H1 (cell line): Measurements from ENCODE around the gene UNC13C. TPM values are rescaled to one million over a fixed set of nuclear protein-coding genes. Genes with fewer than 3 reads are reported as not detected.

Experiments used
- CTCF ChIA-PET: fragments of 300-600 bp; sonication (Branson Sonifier 250); formaldehyde crosslinking; loops from one replicate; lab custom pipeline; 2021; ENCODE audit not compliant: partially characterized antibody; lab: Charles Lee
- POLR2A ChIA-PET: fragments of 300-600 bp; sonication (Branson Sonifier 250); formaldehyde crosslinking; loops from one replicate; lab custom pipeline; 2021; ENCODE audit warnings: inconsistent platforms; ENCODE audit not compliant: partially characterized antibody; lab: Charles Lee
- DNase-seq, 2 experiments: peaks; one replicate each; pipeline versions ENCODE4 v3.0.0 to v3.0.0-alpha.2; 2010 to 2022; ENCODE audit warnings: low spot score in 2 of 2, low read depth in 1 of 2, mixed read lengths in 1 of 2
- FAIRE-seq: peaks from 2 replicates; lab custom pipeline; 2011; peaks lifted over from hg19 to GRCh38; lab: Jason Lieb, UNC
- H2AFZ ChIP-seq: 2 replicates; pipeline ENCODE4 v1.8.1; 2012; ENCODE audit warnings: low read length, inconsistent platforms
- H2AK5ac ChIP-seq: 2 replicates; pipeline ENCODE4 v1.6.1; 2013; ENCODE audit warnings: low read depth, low read length
- H2BK120ac ChIP-seq: replicated peaks from 2 replicates; pipeline ENCODE3; 2013; ENCODE audit warnings: low read depth, low read length, inconsistent platforms
- H2BK12ac ChIP-seq: 2 replicates; pipeline ENCODE4 v1.6.1; 2013; ENCODE audit warnings: low read depth, low read length
- H2BK15ac ChIP-seq: 2 replicates; pipeline ENCODE4 v1.6.1; 2013; ENCODE audit warnings: low read length
- H2BK20ac ChIP-seq: 2 replicates; pipeline ENCODE4 v1.6.1; 2013; ENCODE audit warnings: low read length
- H2BK5ac ChIP-seq: 2 replicates; pipeline ENCODE4 v1.6.1; 2013; ENCODE audit warnings: low read depth, low read length
- H3K14ac ChIP-seq: 2 replicates; pipeline ENCODE4 v1.6.1; 2013; ENCODE audit warnings: inconsistent platforms; ENCODE audit not compliant: insufficient read length
- H3K18ac ChIP-seq: 2 replicates; pipeline ENCODE4 v1.6.1; 2013; ENCODE audit warnings: low read length; ENCODE audit errors: extremely low read depth
- H3K23ac ChIP-seq: 2 replicates; pipeline ENCODE4 v1.6.1; 2013; ENCODE audit warnings: inconsistent platforms; ENCODE audit not compliant: insufficient read length
- H3K23me2 ChIP-seq: 2 replicates; pipeline ENCODE4 v1.6.1; 2013; ENCODE audit warnings: low read depth, low read length
- H3K27ac ChIP-seq: 2 replicates; pipeline ENCODE4 v1.6.1; 2011; ENCODE audit warnings: low read depth, low read length, inconsistent platforms
- H3K27me3 ChIP-seq, 4 experiments: replicated peaks in 1 of 4; 1 replicate in 1 of 4; 2 replicates in 3 of 4; pipeline versions ENCODE4 v1.6.1 to v1.8.1; 2011 to 2013; ENCODE audit warnings: low read length in 3 of 4, mild to moderate bottlenecking in 3 of 4, inconsistent platforms in 2 of 4, mixed read lengths in 2 of 4, moderate library complexity in 1 of 4; ENCODE audit not compliant: control insufficient read depth in 3 of 4, insufficient read depth in 3 of 4; ENCODE audit errors: extremely low read depth in 1 of 4
- H3K36me3 ChIP-seq, 4 experiments: 2 replicates each; pipeline versions ENCODE4 v1.6.1 to v1.8.1; 2011 to 2013; ENCODE audit warnings: mild to moderate bottlenecking in 4 of 4, low read length in 3 of 4, moderate library complexity in 2 of 4, control low read depth in 1 of 4, inconsistent platforms in 1 of 4; ENCODE audit not compliant: insufficient read depth in 4 of 4, control insufficient read depth in 2 of 4
- H3K4ac ChIP-seq: replicated peaks from 2 replicates; pipeline ENCODE3; 2013; ENCODE audit warnings: low read length, low read depth, mixed read lengths, inconsistent platforms; ENCODE audit not compliant: insufficient read length
- H3K4me1 ChIP-seq, 4 experiments: replicated peaks in 1 of 4; 1 replicate in 1 of 4; 2 replicates in 3 of 4; pipeline versions ENCODE4 v1.6.1 to v1.8.1; 2011 to 2013; ENCODE audit warnings: low read length in 3 of 4, inconsistent platforms in 2 of 4, mixed read lengths in 1 of 4; ENCODE audit not compliant: insufficient read depth in 4 of 4, control insufficient read depth in 3 of 4
- H3K4me2 ChIP-seq, 2 experiments: 2 replicates each; pipeline versions ENCODE4 v1.6.1 to v1.8.1; 2011 to 2013; ENCODE audit warnings: low read depth in 2 of 2, low read length in 2 of 2, control low read depth in 1 of 2, inconsistent platforms in 1 of 2, mild to moderate bottlenecking in 1 of 2; ENCODE audit not compliant: insufficient read depth in 1 of 2
- H3K4me3 ChIP-seq, 4 experiments: fragments of 200-600, 300-600 bp in 1 of 4; sonication (generic), shearing (Covaris generic), sonication (Bioruptor Twin) in 1 of 4; 2 replicates each; pipeline versions ENCODE4 v1.5.1 to v1.8.1; 2011 to 2016; ENCODE audit warnings: low read length in 4 of 4, low read depth in 3 of 4, control low read depth in 2 of 4, inconsistent platforms in 2 of 4, mild to moderate bottlenecking in 2 of 4, mixed read lengths in 1 of 4, moderate library complexity in 1 of 4; ENCODE audit not compliant: insufficient read depth in 2 of 4; ENCODE audit errors: extremely low read depth in 1 of 4
- H3K56ac ChIP-seq: replicated peaks from 2 replicates; pipeline ENCODE3; 2013; ENCODE audit warnings: low read depth, mild to moderate bottlenecking, mixed read lengths, low read length, inconsistent platforms; ENCODE audit not compliant: insufficient read length
- H3K79me1 ChIP-seq: 2 replicates; pipeline ENCODE4 v1.6.1; 2013; ENCODE audit warnings: low read depth, low read length, control low read depth
- H3K79me2 ChIP-seq, 2 experiments: 2 replicates each; pipeline versions ENCODE4 v1.6.1 to v1.8.1; 2012 to 2013; ENCODE audit warnings: low read length in 2 of 2, mild to moderate bottlenecking in 2 of 2, inconsistent platforms in 1 of 2; ENCODE audit not compliant: insufficient read depth in 2 of 2, control insufficient read depth in 1 of 2
- H3K9ac ChIP-seq, 4 experiments: replicated peaks in 1 of 4; 1 replicate in 1 of 4; 2 replicates in 3 of 4; pipeline versions ENCODE4 v1.6.1 to v1.8.1; 2011 to 2013; ENCODE audit warnings: low read depth in 3 of 4, low read length in 3 of 4, control low read depth in 2 of 4, mild to moderate bottlenecking in 2 of 4, moderate library complexity in 2 of 4, inconsistent platforms in 1 of 4; ENCODE audit errors: extremely low read depth in 1 of 4
- H3K9me3 ChIP-seq, 2 experiments: 2 replicates each; pipeline versions ENCODE4 v1.6.1 to v1.8.1; 2012 to 2013; ENCODE audit warnings: mild to moderate bottlenecking in 2 of 2, moderate library complexity in 2 of 2, control low read depth in 1 of 2, inconsistent platforms in 1 of 2, low read depth in 1 of 2, low read length in 1 of 2, mixed read lengths in 1 of 2; ENCODE audit not compliant: insufficient read depth in 2 of 2
- H4K20me1 ChIP-seq, 2 experiments: replicated peaks in 1 of 2; 2 replicates each; pipeline versions ENCODE3 to v1.8.1; 2011 to 2013; ENCODE audit warnings: inconsistent platforms in 2 of 2, low read length in 2 of 2, mild to moderate bottlenecking in 1 of 2; ENCODE audit not compliant: insufficient read depth in 2 of 2, control insufficient read depth in 1 of 2
- H4K5ac ChIP-seq: 2 replicates; pipeline ENCODE4 v1.6.1; 2013; ENCODE audit warnings: low read length, low read depth, mixed read lengths, inconsistent platforms; ENCODE audit not compliant: insufficient read length
- H4K8ac ChIP-seq: 2 replicates; pipeline ENCODE4 v1.8.0; 2013; ENCODE audit warnings: mild to moderate bottlenecking, moderate library complexity, low read length, inconsistent platforms; ENCODE audit not compliant: insufficient read depth; ENCODE audit errors: extremely low read depth
- H4K91ac ChIP-seq: replicated peaks from 2 replicates; pipeline ENCODE3; 2013; ENCODE audit warnings: low read length, mixed read lengths, inconsistent platforms; ENCODE audit not compliant: insufficient read length
- CHD1 ChIP-seq: IDR thresholded peaks from 2 replicates; pipeline ENCODE4 v1.6.1; 2012; ENCODE audit warnings: low read depth, low read length, improper control_type of control experiment
- CHD2 ChIP-seq: IDR thresholded peaks from 2 replicates; pipeline ENCODE4 v1.6.1; 2012; ENCODE audit warnings: low read length, improper control_type of control experiment
- EZH2 ChIP-seq: fragments of 200-600 bp; sonication (generic); IDR thresholded peaks from 2 replicates; pipeline ENCODE4 v1.7.1; 2012; ENCODE audit warnings: low read depth, mild to moderate bottlenecking, moderate library complexity, low read length, inconsistent platforms; ENCODE audit not compliant: severe bottlenecking
- FOSL1 ChIP-seq: IDR thresholded peaks from 2 replicates; pipeline ENCODE4 v1.6.1; 2011; ENCODE audit warnings: mild to moderate bottlenecking, low read depth, low read length, moderate library complexity; ENCODE audit not compliant: insufficient read depth
- JUN ChIP-seq: IDR thresholded peaks from 2 replicates; pipeline ENCODE4 v1.6.1; 2011; ENCODE audit warnings: low read depth, mild to moderate bottlenecking, improper control_type of control experiment, low read length
- JUND ChIP-seq: IDR thresholded peaks from 2 replicates; pipeline ENCODE4 v1.6.1; 2011; ENCODE audit warnings: mild to moderate bottlenecking, improper control_type of control experiment, low read length
- KDM4A ChIP-seq: IDR thresholded peaks from one replicate; pipeline ENCODE4 v1.7.1; 2012; ENCODE audit warnings: low read depth, mild to moderate bottlenecking, moderate library complexity, low read length, inconsistent platforms; ENCODE audit not compliant: severe bottlenecking
- POLR2AphosphoS5 ChIP-seq: IDR thresholded peaks from 2 replicates; pipeline ENCODE4 v1.6.1; 2011; ENCODE audit warnings: low read depth, low read length
- RXRA ChIP-seq: IDR thresholded peaks from 2 replicates; pipeline ENCODE4 v1.6.1; 2011; ENCODE audit warnings: low read depth, mild to moderate bottlenecking, low read length, moderate library complexity; ENCODE audit not compliant: insufficient read depth
- SP4 ChIP-seq: IDR thresholded peaks from 2 replicates; pipeline ENCODE4 v1.6.1; 2012; ENCODE audit warnings: low read length, inconsistent platforms
- SUZ12 ChIP-seq: fragments of 200-600 bp; sonication (generic); IDR thresholded peaks from 2 replicates; pipeline ENCODE4 v1.6.1; 2012; ENCODE audit warnings: mild to moderate bottlenecking, inconsistent platforms, low read length, moderate library complexity, mixed read lengths
- TAF7 ChIP-seq: optimal IDR thresholded peaks from 2 replicates; pipeline ENCODE3; 2011; ENCODE audit warnings: low read depth, mild to moderate bottlenecking, inconsistent platforms, low read length, moderate library complexity, borderline replicate concordance
- TBP ChIP-seq: IDR thresholded peaks from 2 replicates; pipeline ENCODE4 v1.6.1; 2011; ENCODE audit warnings: low read depth, low read length, improper control_type of control experiment
- WGBS, 2 experiments: shearing (Covaris generic) in 1 of 2; methylation state at CpG; one replicate each; pipeline versions ENCODE4 v1.1.6 to v1.1.7; 2013 to 2015; ENCODE audit warnings: low lambda C conversion rate in 2 of 2, mixed read lengths in 2 of 2, inconsistent platforms in 1 of 2, low coverage in 1 of 2, missing lambda C conversion rate in 1 of 2; ENCODE audit not compliant: insufficient replicate concordance in 2 of 2, insufficient coverage in 1 of 2, insufficient read length in 1 of 2; ENCODE audit errors: extremely low coverage in 1 of 2, missing lambda C conversion rate in 1 of 2; 5-methylcytosine and 5-hydroxymethylcytosine counted together
- polyA plus RNA-seq, 7 experiments: library from polyadenylated mRNA; depleted of rRNA in 3 of 7; stranded (reverse) in 5 of 7; unstranded in 2 of 7; fragments of >200 nt in 5 of 7; fragments of 200-250 nt in 2 of 7; gene quantifications; 1 replicate in 5 of 7; 2 replicates in 1 of 7; 4 replicates in 1 of 7; pipeline versions ENCODE4 v1.2.1 to v1.2.3, GENCODE V29; 2011 to 2013; ENCODE audit warnings: missing spikeins in 2 of 7, mixed read lengths in 2 of 7
- total RNA-seq: library from RNA; stranded (reverse); fragmentation: NEBNext Ultra II Directional; extraction: Animal tissue kit (Norgen Biotek cat#: 25700); gene quantifications from 2 replicates; pipeline ENCODE4 v1.2.1, GENCODE V29; 2021
- TF ChIP-seq, protein P1 (sequence below): IDR thresholded peaks from 2 replicates; pipeline ENCODE4 v1.6.1; 2012; ENCODE audit warnings: low read length, inconsistent platforms

UNC13C gene
- total and polyA plus RNA-seq, 2 of the 8 experiments (the other 6 are each of a cell fraction or from before 2014, with no cell fraction given) = 0.02 to 0.13 TPM

DNA sequence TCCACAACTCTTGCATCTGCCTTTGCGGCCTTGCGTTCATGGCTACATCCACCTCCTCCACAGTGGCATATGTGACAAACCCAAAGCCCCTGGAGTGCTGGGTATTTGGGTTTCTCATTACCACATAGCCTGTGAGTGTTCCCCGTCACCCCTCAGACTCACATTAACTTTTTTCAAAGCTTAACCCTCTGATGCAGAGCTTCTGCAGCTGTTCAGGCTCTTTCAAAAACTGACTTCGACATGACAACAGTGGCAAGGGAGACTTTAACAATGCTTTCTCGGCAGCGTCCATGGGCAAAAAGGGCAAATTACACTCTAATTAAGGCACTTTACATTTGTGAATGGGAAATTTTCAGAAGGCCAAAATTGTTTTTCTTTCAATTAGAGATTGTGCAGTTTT is 343.2 kb downstream of the UNC13C start:
- Histone ChIP-seq H2BK12ac (no peak overlapping the region), H3K4ac (no peak overlapping the region), H3K9ac (no peak overlapping the region), H4K8ac (no peak overlapping the region), H2AFZ (no peak overlapping the region), H3K27me3 (no peaks in the 10 kb centered on the region), H3K36me3 (no peaks in the 10 kb centered on the region), H3K79me2 (no peaks in the 10 kb centered on the region), H4K91ac (no peak overlapping the region), H2BK15ac (no peak overlapping the region), H2BK5ac (no peak overlapping the region), H4K20me1 (no peaks in the 10 kb centered on the region), H3K23me2 (no peaks in the 10 kb centered on the region), H3K18ac (no peak overlapping the region), H3K9me3 (peaks cover 0 to 3% of the 10 kb centered on the region in 2 experiments; a peak in 1 of 4 replicates), H2AK5ac (no peak overlapping the region), H3K4me3 (no peak overlapping the region), H2BK120ac (no peak overlapping the region), H4K5ac (no peak overlapping the region), H3K56ac (no peak overlapping the region), H3K4me2 (no peak overlapping the region), H3K4me1 (peaks cover 0 to 6% (median 1%) of the 10 kb centered on the region in 4 experiments; a peak in 2 of 7 replicates), H3K14ac (no peak overlapping the region), H2BK20ac (no peak overlapping the region), H3K27ac (no peak overlapping the region), H3K79me1 (no peaks in the 10 kb centered on the region), H3K23ac (no peak overlapping the region)
- ChIA-PET POLR2A (no interaction called here), CTCF (no interaction called here)
- 92% methylated on average over 6 of the region's 6 CpGs; no CpG with 5 or more reads in 1 of the 2 experiments for WGBS, 2 experiments
- DNase-seq = no peak
- FAIRE-seq = no peak
- TF ChIP-seq POLR2AphosphoS5 (no peak), TBP (no peak), JUN (no peak), JUND (no peak), RXRA (no peak), TAF7 (no peak), KDM4A (no peak), SUZ12 (no peak), EZH2 (no peak), FOSL1 (no peak), SP4 (no peak), CHD1 (no peak), CHD2 (no peak)
- TF ChIP-seq, protein P1, sequence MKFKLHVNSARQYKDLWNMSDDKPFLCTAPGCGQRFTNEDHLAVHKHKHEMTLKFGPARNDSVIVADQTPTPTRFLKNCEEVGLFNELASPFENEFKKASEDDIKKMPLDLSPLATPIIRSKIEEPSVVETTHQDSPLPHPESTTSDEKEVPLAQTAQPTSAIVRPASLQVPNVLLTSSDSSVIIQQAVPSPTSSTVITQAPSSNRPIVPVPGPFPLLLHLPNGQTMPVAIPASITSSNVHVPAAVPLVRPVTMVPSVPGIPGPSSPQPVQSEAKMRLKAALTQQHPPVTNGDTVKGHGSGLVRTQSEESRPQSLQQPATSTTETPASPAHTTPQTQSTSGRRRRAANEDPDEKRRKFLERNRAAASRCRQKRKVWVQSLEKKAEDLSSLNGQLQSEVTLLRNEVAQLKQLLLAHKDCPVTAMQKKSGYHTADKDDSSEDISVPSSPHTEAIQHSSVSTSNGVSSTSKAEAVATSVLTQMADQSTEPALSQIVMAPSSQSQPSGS = no peak
